ENCODE results near the gene ILDR2.

GRCh38 chr1:166971252-166971651 lies 4.1 kb downstream of the ILDR2 start:
- TF ChIP-seq CTCF (IDR thresholded peaks at IDR 0.05; ENCODE audit: insufficient read depth, low read depth, low read length) (no peak), EZH2 (IDR thresholded peaks at IDR 0.05; ENCODE audit: insufficient read depth, low read length) (no peak)
